Colon (tissue), 2 donors: Measurements from ENCODE around the gene PLPPR5.
A peak's percentile ranks its signal among the peaks of the same experiment; 100 is the strongest.
"Not testable (repeated sequence)": the region's sequence is repeated elsewhere in the genome, so short reads cannot be mapped to it uniquely, and the experiment has no call there.

Source experiments
- FAIRE-seq: peaks from 2 replicates; lab custom pipeline; 2012; peaks lifted over from hg19 to GRCh38; lab: Jason Lieb, UNC
- donor health status: control.
- donor health status: control.

Gene PLPPR5

DNA sequence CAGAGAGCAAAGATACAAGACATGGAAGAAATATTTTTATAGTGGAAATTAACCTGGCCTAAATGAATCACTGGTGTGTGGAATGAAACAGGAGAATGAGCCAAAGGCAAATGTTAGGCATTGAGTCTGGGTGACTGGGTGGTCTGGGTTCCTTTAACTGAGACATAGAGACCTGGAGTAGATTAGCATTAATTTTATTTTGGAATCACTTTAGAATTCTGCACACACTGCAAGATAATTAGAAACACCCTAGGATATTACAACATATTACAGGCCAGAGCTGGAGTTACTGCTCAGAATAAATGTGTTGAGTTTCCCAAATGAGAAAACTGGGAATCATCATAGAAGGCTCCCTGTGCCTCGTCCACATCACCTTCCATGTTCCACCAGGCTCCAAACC is 85.5 kb downstream of the PLPPR5 start:
- FAIRE-seq, result no peak

DNA sequence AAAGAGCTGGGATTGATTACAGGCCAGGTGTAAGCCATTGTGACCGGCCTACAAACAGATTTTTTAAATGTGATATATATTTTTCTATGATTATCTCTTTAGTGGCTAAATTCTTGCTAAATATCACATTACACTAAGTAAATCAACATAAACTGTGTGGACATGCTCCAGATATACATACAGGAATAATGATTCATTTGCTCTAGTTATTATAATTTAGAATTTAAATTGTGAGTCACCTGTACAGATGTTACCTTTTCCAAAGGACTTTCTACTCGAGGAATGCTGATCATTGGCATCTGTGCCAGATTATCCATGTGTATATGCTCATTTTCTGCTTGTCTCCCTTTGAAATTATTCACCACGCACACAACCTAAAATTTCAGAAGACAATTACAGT is 90.1 kb downstream of the PLPPR5 start:
- FAIRE-seq, result no peak

DNA sequence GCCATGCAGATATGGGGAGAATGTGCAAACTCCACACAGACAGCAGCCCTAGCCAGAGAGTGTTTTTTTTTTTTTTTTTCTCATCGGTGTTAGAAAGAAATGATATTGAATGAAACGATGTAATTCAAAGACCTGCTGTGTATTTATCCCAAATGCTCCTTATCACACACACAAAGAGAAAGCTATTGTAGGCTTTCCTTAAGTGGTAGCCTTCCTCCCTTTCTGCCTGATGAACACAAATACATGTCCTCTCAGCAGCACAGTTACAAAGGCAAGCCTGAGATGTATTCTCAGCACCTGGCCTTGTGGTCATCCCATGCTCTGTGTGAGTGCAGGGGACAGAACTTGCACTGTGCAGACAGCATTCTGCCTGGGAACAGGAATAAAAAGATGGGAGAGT is 93.8 kb downstream of the PLPPR5 start:
- no peak for FAIRE-seq

DNA sequence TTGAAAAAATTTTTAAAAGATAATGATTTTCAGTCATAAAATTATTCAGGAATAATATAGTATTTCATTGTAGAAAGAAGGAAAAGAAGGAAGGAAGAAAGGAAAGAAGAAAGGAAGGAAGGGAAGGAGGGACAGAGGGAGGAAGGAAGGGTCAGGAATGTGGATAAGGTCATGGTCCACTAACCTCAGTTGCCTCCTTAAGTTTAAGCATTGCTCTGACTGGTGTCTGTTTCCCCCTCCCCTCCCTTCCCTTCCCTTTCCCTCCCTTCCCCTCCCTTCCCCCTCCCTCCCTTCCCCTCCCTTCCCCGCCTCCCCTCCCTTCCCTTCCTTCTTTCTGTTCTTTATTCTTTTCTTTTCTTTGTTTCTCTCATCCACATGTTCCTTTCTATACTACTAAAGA is 95.7 kb downstream of the PLPPR5 start:
- no peak for FAIRE-seq

GRCh38 chr1:98906809-98907208 is 97.9 kb downstream of the PLPPR5 start:
- no peak for FAIRE-seq

GRCh38 chr1:98906361-98906760 is 98.3 kb downstream of the PLPPR5 start:
- FAIRE-seq, result no peak

GRCh38 chr1:98904684-98905083 is 100.0 kb downstream of the PLPPR5 start:
- no peak for FAIRE-seq

- no peak for FAIRE-seq
Measured at GRCh38 chr1:98903726-98904125, 100.9 kb downstream of the PLPPR5 start.

GRCh38 chr1:98903261-98903660 is 101.4 kb downstream of the PLPPR5 start:
- FAIRE-seq, result no peak

GRCh38 chr1:98898940-98899339 is 105.7 kb downstream of the PLPPR5 start:
- no peak for FAIRE-seq

DNA sequence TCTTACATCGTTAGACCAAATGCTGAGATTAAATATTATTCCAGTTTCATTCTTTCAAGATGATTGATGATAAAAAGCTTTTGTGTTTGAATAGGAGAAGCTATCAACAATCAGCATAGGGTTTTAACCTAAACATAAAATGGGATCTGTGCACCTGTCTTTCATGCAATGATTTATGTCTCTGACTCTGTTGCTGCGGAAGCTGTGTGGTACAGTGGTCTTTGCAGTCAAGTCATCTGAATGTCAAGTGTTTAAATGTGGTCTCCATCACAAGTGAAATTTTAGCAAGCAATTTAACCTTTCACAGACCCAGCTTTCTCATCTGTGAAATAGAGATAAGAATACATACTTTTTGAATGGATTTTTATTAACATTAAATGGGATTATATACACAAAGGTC is 107.2 kb downstream of the PLPPR5 start:
- peak; percentile 5 for FAIRE-seq

DNA sequence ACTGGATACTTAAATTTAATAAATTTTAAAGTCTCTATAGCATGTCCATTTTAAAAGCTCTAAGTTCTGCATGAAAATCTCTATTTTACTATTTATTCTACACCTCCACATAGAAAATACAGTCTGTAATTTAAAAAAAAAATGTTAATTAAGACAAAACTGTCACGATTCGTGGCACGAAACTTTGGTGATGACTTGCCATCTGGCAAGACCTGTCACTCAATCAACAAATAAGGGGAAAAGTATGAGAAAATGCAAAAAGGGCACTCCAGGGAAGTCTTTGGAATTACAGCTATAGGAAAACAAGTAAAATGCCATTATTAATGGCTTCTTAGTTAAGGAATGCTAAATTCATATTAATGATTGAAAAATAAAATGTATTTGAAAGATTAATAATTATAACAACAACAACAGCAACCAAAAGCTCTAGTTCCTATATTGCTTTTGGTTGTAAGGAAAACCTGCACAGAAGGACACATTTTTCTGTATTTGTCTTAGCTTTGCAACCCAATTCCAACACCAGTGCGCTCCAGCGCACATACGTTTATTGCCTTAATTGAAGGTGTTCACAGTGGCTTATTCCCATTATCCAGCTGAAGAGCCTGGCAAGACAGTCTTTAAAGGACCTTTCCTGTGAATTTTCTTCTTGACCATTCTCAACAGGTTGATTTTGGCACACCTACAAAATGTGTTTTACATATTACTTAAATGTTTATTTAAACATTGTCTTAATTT is 107.8 kb downstream of the PLPPR5 start:
- FAIRE-seq, result no peak

- no peak for FAIRE-seq
Measured at GRCh38 chr1:98893371-98893770, 111.3 kb downstream of the PLPPR5 start.

DNA sequence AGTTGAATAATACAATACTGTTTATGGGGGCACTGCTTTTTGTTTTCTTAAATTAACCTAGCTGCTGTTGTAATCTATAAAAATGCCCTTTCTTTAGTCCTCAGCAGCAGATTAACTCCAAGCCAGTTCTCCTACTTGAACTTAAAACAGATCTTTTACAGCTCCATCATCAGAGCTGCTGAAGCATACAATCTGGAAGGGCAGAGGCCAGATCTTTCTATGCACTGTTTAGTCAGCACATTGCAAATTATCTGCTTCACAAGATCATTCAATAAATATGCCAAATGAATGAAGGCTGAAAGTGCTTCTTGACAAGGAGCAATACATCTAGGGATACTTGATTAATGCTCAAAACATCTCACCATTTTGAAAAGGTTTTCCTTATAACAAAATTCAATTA is 115.8 kb downstream of the PLPPR5 start:
- FAIRE-seq, result no peak

DNA sequence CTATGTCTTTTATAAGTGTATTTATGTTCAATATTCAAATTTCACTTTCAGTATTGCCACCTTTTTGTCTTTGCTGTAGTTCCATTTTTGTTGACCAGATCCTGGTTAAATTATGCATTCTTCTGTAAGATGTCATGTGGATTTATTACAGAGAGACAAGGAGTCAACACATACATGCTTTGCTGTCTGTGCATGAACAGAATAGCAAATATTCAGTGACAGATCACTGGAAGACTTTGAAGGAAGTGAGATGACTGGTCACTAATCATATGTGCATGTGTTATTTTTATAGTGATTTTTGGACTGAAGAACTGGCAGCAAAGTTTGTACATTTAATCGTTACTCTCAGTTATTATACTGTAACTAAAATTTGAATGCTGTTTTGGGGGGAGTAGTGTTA is 117.2 kb downstream of the PLPPR5 start:
- FAIRE-seq, result no peak

DNA sequence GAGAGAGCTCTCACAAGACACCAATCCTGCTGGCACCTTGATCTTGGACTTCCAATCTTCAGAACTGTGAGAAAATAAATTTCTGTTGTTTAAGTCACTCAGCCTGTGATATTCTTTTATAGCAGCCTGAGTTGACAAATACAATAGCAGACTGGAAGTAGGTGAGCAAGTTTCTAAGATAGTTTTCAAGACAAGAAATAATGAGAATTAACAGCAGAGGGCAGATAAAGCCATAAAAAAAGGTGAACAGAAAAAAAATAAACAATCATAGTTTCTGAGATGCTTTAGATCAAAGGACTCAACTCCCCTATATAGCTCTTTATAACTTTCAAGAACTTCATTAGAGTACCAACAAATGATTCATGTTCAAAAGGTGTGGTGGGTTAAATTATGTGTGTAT is 119.8 kb downstream of the PLPPR5 start:
- no peak for FAIRE-seq

DNA sequence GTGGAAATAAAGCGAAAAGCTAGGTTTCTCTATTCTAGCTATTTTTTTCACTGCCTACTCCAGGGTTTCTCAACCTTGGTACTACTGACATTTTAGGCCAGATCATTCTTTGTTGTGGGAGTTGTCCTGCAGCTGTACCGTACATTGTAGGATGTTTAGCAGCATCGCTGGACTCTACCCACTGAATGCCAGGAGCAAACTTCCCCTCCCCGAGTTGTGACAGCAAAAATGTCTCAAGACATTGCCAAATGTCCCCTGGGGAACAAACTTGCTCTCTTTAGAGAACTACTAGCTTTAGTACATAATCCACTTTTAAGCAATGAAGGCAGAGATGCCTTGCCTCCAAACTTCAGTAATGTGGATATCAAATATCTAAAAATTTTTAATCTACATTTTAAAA is 122.8 kb downstream of the PLPPR5 start:
- no peak for FAIRE-seq

- not testable (repeated sequence) for FAIRE-seq
Measured at GRCh38 chr1:98881234-98881633, 123.4 kb downstream of the PLPPR5 start.

- peak; percentile 18 for FAIRE-seq
Measured at GRCh38 chr1:98874828-98875227, 129.8 kb downstream of the PLPPR5 start.

GRCh38 chr1:98870959-98871903 is 133.4 kb downstream of the PLPPR5 start:
- no peak for FAIRE-seq

- FAIRE-seq, result no peak
Measured at GRCh38 chr1:98865796-98866195, 138.9 kb downstream of the PLPPR5 start.

- FAIRE-seq, result no peak
Measured at GRCh38 chr1:98860329-98860728, 144.3 kb downstream of the PLPPR5 start.

DNA sequence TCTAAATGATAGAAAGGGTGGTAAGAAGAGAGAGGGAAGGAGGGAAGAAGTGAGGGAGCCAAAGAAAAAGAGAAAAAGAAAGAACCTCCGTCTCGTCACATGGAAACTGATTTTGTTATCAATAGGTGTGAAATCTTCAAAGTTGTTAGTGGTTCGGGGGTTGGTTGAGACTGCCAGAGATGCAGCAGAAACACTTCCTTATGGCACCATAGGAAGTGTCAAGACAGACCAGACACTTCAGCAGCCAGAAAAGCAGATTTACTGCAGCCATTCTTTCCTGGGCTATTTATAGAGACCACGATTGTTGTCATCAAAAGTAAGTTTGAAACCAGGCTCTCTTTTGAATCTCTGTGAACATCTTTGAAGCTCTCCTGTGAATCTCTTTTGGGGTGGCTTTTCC is 150.5 kb downstream of the PLPPR5 start:
- no peak for FAIRE-seq
